WTC11 (cell line): ENCODE data around the gene GPATCH3. TPM values are rescaled to one million over a fixed set of nuclear protein-coding genes. Genes with fewer than 3 reads are reported as not detected.
"Not testable (repeated sequence)": the region's sequence is repeated elsewhere in the genome, so short reads cannot be mapped to it uniquely, and the experiment has no call there.

Experiments
- ATAC-seq: fragments of 200-7000 bp; cut with Tn5 transposase; 2 replicates; pipeline ENCODE4 v1.10.0; 2021; ENCODE audit warnings: mild to moderate bottlenecking, moderate library complexity
- CTCF ChIA-PET: fragments of 300-600 bp; sonication (Branson Sonifier 250); formaldehyde crosslinking; loops from one replicate; lab custom pipeline; 2021; ENCODE audit warnings: antibody characterized with exemption; lab: Charles Lee
- POLR2A ChIA-PET: fragments of 350-600 bp; sonication (Branson Sonifier 250); formaldehyde crosslinking; loops from one replicate; lab custom pipeline; 2021; ENCODE audit warnings: antibody characterized with exemption; lab: Charles Lee
- DNase-seq: peaks from one replicate; pipeline ENCODE4 v3.0.0; 2021; ENCODE audit warnings: low spot score
- H3K27ac Mint-ChIP-seq: 2 replicates; pipeline ENCODE4 v1.8.0; 2021; ENCODE audit warnings: mixed read lengths
- H3K27me3 Mint-ChIP-seq: 2 replicates; pipeline ENCODE4 v1.8.0; 2021; ENCODE audit warnings: low read depth, mild to moderate bottlenecking, moderate library complexity, mixed read lengths
- H3K36me3 Mint-ChIP-seq: 2 replicates; pipeline ENCODE4 v1.8.0; 2021; ENCODE audit warnings: mixed read lengths
- H3K4me1 Mint-ChIP-seq: 2 replicates; pipeline ENCODE4 v1.8.0; 2022; ENCODE audit warnings: mixed read lengths
- H3K4me3 Mint-ChIP-seq: 2 replicates; pipeline ENCODE4 v1.8.0; 2021; ENCODE audit warnings: mild to moderate bottlenecking, moderate library complexity, mixed read lengths
- H3K9me3 Mint-ChIP-seq: 2 replicates; pipeline ENCODE4 v1.8.0; 2021; ENCODE audit warnings: mixed read lengths
- AFF4 ChIP-seq: sonication (generic); formaldehyde crosslinking; IDR thresholded peaks from 2 replicates; pipeline ENCODE4 v1.8.1; 2023; ENCODE audit warnings: mild to moderate bottlenecking, missing genetic modification reagents, borderline replicate concordance
- CREB1 ChIP-seq: sonication (generic); formaldehyde crosslinking; IDR thresholded peaks from 2 replicates; pipeline ENCODE4 v1.8.0; 2023; ENCODE audit warnings: mild to moderate bottlenecking, missing genetic modification reagents
- E2F4 ChIP-seq: sonication (generic); formaldehyde crosslinking; IDR thresholded peaks from 2 replicates; pipeline ENCODE4 v1.8.1; 2022; ENCODE audit warnings: low read depth, mild to moderate bottlenecking, moderate library complexity, missing genetic modification reagents, borderline replicate concordance
- GRHL2 ChIP-seq: fragments of 250-450 bp; sonication (Bioruptor Pico); IDR thresholded peaks from 2 replicates; pipeline ENCODE4 v1.8.0; 2022; ENCODE audit warnings: mild to moderate bottlenecking, moderate library complexity; ENCODE audit not compliant: insufficient replicate concordance, severe bottlenecking
- IRF2 ChIP-seq: sonication (generic); formaldehyde crosslinking; IDR thresholded peaks from 2 replicates; pipeline ENCODE4 v1.8.0; 2022; ENCODE audit warnings: low read depth, missing genetic modification reagents, borderline replicate concordance
- NFYB ChIP-seq: sonication (generic); formaldehyde crosslinking; conservative IDR thresholded peaks from 2 replicates; pipeline ENCODE4 v1.8.0; 2022; ENCODE audit warnings: low read depth, missing genetic modification reagents
- PRDM15 ChIP-seq: sonication (generic); formaldehyde crosslinking; IDR thresholded peaks from 2 replicates; pipeline ENCODE4 v1.8.0; 2022; ENCODE audit warnings: missing genetic modification reagents
- SMAD3 ChIP-seq: sonication (generic); formaldehyde crosslinking; IDR thresholded peaks from 2 replicates; pipeline ENCODE4 v1.8.0; 2022; ENCODE audit warnings: missing genetic modification reagents, mild to moderate bottlenecking, borderline replicate concordance
- TCF7 ChIP-seq: sonication (generic); formaldehyde crosslinking; IDR thresholded peaks from 2 replicates; pipeline ENCODE4 v1.8.0; 2022; ENCODE audit warnings: mild to moderate bottlenecking, low read depth, missing genetic modification reagents, moderate library complexity
- ZBTB43 ChIP-seq: sonication (generic); formaldehyde crosslinking; IDR thresholded peaks from 2 replicates; pipeline ENCODE4 v1.8.1; 2023; ENCODE audit warnings: mild to moderate bottlenecking, missing genetic modification reagents
- ZNF532 ChIP-seq: fragments of 250-450 bp; sonication (Bioruptor Pico); IDR thresholded peaks from 2 replicates; pipeline ENCODE4 v1.9.0; 2021; ENCODE audit warnings: mild to moderate bottlenecking, borderline replicate concordance
- total RNA-seq: library from RNA; stranded (reverse); gene quantifications from 3 replicates; pipeline ENCODE4 v1.2.3, GENCODE V29; 2021

GPATCH3 gene
- total RNA-seq, 1 experiment from 2014 or later, result 19.2 TPM

GRCh38 chr1:26848499-26848898, 51.8 kb downstream of the GPATCH3 start (continued):
- no peak for TF ChIP-seq PRDM15 (CRISPR knock-in tag)
- TF ChIP-seq SMAD3 (CRISPR knock-in tag), result no peak
- TF ChIP-seq, all 79 proteins: peak for 0

GRCh38 chr1:26847826-26848225, 52.4 kb downstream of the GPATCH3 start:
- H3K27ac Mint-ChIP-seq, H3K9me3 Mint-ChIP-seq, POLR2A ChIA-PET, DNase-seq, H3K27me3 Mint-ChIP-seq, CTCF ChIA-PET, H3K4me3 Mint-ChIP-seq, ATAC-seq, H3K4me1 Mint-ChIP-seq: not testable (repeated sequence)
- peaks cover 39% of the 10 kb centered on the region for H3K36me3 Mint-ChIP-seq

GRCh38 chr1:26844424-26845196, 55.7 kb downstream of the GPATCH3 start:
- POLR2A ChIA-PET, result no interaction called here

More at GRCh38 chr1:26844424-26845196, 55.7 kb downstream of the GPATCH3 start:
- Mint-ChIP-seq H3K27me3 (no peaks in the 10 kb centered on the region), H3K4me1 (no peaks in the 10 kb centered on the region), H3K9me3 (no peaks in the 10 kb centered on the region), H3K27ac (no peak overlapping the region), H3K4me3 (no peak overlapping the region), H3K36me3 (peaks cover 18% of the 10 kb centered on the region)
- TF ChIP-seq AFF4 (CRISPR knock-in tag), result no peak
- TF ChIP-seq ZNF532, result no peak
- no peak for TF ChIP-seq ZBTB43 (CRISPR knock-in tag)
- no peak for TF ChIP-seq NFYB
- no peak for TF ChIP-seq CREB1
- no peak for TF ChIP-seq GRHL2 (CRISPR knock-in tag)
- TF ChIP-seq E2F4 (CRISPR knock-in tag), result no peak
- no peak for TF ChIP-seq TCF7
- no peak for TF ChIP-seq IRF2 (CRISPR knock-in tag)
- ATAC-seq (no peak), DNase-seq (no peak)
- CTCF ChIA-PET, result no interaction called here
